NCI-H524 treated with DMSO at 0.1 percent for 48 hours (cell line): ENCODE results near the gene MIOX.
"Not testable (repeated sequence)": the region's sequence is repeated elsewhere in the genome, so short reads cannot be mapped to it uniquely, and the experiment has no call there.

Experiments used
- DNase-seq: peaks from one replicate; lab custom pipeline; 2025; lab: John Stamatoyannopoulos, UW

Gene MIOX

DNA sequence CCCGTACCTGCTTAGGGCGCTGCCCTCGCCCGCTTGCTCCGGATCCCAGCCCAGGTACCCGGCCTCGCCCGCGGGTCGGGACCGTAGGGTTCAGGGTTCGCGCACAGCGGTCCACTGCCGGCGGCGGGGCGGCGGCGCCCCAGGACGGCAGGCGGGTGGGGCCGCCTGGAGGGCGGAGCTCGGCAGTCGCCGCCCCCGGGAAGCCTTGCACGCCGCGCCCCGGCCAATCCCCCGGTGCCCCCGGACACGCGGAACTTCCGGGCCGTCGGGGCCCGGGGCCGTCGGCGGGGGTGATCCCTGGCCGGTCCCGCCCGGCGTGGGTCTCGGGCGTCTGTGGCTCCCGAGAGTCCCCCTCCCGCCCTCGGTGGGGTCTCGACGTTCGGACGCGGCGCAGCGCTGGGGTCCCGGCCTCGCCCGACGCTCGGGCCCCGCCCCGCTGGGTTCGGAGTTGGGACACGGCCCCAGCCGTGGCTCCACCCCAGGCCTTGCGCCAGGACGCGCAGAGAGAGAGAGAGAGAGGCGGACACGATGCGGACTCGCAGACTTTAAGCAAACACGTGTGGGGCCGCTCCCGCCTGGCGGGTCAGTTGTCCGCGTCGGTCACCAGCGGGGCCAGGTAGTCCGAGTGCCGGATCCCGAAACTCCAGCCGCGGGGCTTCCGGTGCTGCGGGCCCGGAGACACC is 43.4 kb downstream of the MIOX start, which contains the start of gene TYMP:
TSS of gene TYMP (minus strand) at position 116 of the 683 bp plus-strand sequence. CDS start 303 bp downstream, outside the sequence.
- DNase-seq: no peak

DNA sequence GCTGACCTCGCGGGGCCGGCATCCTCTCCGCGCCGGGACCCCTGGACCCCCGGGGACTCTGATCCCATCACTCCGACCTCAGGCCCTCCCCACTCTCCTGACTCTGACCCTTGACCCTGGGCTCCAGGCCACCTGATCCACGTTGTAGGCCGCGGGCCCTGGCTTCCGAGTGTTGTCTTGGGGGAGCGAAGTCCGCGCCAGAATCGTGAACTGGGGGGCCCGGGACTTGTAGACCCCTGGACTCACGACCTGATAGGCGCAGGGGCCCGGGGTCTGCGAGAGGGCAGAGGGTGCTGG is 43.9 kb downstream of the MIOX start:
- DNase-seq: no peak

DNA sequence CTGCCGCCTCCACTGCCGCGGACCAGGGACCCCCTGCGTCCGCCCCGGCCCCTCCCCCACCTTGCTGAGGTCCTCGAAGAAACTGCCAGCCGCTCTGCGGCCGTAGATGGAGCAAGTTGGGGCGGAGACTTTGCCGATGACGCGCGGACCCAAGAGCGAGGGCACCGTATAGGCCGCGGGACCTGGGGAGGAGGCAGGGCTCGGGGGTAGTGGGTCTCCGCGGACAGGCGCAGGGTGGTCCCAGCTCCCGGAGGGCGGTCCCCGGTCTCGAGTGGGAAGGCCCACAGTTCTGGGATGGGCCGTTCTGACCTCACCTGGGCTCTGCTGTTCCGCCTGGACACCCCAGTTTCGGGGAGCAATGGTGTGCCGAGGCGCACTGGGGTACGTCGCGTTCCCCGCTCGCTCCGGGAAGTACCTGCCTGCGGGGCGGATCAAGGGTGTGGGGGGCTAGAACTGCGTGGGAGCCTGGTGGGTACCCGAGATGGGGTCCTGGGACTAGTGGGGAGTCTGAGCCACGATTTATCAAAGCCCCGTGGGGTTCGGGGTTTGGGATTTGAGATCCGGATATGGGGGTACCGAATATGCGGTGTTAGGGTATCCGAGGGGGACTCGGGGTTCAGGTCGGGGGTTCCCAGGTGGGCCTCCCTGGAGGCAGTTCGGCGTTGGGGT is 44.4 kb downstream of the MIOX start:
- DNase-seq: no peak

DNA sequence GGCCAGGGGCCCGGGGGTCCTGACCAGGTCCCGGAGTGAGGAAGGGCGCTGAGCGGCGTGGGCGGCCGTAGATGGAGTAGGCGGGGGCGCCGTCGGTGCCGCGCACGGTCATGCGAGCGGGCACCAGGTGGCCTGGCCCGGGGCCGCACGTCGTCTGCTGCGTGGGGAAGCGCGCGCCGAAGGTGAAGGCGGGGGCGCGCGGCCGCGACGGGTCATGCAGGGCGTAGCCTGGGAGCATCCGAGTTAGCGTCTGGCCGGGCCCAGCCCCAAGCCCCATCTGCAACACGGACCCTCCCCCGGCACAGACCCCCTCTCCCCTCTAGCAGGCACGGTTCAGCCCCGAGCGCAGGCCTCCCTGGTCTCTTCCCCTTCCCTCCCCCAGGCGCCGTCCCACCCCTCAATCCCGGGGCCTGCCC is 44.9 kb downstream of the MIOX start:
- no peak for DNase-seq

DNA sequence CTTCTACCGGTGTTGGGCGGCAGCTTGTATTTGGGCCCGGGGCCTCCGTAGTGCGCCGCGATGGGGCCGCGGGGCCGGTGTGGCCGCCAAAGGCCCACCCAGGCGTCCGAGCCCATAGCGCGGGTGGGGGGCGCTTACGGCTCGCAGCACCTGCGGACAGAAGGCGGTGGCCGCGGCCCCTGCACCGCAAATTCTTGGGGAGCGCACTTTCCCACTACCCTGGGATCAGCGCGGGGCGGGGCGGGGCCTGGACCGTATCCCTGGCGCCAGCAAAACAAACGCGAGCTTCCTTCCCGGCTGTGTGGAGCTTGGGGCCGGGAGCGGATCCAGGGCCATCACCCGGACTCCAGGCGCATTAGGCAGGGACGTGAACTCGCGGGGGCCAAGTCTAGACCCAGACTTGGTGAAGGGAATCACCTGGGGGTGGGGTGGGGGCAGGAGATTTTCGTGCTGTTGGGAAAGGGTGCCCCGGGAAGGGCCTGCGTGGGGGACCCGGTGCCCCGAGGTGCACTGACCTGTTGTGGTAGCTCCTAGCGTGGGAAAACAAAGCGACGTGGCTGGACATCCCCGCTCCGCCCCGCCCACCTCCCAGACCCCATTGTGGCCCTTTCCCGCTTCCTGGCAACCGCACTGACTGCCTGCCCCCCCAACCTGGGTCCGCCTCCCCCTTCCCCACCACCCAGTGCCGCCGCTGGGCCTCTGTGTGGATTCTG is 45.5 kb downstream of the MIOX start:
- DNase-seq: no peak

DNA sequence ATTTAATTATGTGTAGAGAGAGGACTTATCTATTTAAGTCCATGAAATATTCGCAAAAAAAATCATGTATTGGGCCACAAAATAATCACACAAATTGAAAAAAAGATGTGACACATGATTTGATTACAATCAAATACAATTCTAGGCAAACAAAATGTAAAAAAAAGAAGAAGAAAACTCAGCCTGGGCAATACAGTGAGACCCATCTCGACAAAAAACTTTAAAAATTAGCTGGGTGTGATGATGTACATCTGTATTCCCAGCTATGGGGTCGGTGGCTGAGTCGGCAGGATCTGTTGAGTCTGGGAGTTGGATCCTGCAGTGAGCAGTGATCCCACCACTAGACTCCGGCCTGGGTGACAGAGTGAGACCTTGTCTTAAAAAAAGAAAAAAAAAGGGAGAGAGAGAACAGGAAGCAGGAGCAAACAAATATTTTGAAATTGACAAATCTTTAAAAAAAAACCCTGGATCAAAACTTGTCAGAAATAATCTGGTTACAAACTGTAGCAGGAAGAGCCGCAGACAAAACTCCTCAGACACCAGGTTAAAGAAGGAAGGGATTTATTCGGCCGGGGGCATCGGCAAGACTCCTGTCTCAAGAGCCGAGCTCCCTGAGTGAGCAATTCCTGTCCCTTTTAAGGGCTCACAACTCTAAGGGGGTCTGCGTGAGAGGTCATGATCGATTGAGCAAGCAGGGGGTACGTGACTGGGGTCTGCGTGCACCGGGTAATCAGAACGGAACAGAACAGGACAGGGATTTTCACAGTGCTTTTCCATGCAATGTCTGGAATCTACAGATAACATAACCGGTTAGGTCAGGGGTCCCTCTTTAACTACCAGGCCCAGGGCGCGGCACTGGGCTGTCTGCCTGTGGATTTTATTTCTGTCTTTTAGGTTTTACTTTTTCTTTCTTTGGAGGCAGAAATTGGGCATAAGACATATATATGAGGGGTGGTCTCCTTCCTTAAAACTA is 46.5 kb downstream of the MIOX start:
- DNase-seq: no peak

DNA sequence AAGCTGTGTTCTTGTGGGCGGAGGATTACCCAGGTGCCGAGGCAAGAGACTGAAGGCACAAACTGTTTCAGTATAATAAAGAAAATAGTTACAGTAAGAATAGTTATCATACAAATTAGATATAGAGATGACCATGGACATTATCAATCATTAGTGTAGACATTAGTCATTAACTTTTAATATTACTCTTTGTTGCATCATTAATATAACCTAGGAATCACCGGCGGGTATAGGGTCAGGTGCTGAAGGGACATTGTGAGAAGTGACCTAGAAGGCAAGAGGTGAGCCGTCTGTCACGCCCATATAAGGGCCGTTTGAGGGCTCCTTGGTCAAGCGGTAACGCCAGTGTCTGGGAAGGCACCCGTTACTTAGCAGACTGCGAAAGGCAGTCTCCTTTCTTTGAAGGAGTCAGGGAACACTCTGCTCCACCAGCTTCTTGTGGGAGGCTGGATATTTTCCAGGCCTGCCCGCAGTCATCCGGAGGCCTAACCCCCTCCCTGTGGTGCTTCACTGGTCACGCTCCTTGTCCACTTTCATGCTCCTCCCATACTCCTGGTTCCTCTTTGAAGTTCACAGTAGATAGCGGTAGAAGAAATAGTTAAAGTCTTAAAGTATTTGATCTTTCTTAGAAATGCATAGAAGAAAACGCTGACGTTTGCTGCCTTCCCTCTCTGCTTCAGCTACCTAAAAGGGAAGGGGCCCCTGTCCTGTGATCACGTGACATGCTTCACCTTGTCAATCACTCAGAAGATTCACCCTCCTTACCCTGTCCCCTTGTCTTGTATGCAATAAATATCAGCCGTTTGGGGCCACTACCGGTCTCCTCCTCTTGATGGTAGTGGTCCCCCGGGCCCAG is 47.4 kb downstream of the MIOX start:
- not testable (repeated sequence) for DNase-seq

DNA sequence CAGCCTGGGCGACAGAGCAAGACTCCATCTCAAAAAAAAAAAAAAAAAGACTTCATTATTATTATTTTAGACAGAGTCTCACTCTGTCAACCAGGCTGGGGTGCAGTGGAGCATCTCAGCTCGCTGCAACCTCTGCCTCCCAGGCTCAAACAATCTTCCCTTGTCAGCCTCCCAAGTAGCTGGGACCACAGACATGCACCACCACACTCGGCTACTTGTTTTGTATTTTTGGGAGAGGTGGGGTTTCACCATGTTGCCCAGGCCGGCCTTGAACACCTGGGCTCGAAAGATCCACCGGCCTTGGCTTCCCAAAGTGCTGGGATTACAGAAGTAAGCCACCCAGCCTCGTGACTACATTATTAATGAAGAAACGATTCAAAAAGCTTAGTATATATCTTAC is 48.5 kb downstream of the MIOX start:
- no peak for DNase-seq

DNA sequence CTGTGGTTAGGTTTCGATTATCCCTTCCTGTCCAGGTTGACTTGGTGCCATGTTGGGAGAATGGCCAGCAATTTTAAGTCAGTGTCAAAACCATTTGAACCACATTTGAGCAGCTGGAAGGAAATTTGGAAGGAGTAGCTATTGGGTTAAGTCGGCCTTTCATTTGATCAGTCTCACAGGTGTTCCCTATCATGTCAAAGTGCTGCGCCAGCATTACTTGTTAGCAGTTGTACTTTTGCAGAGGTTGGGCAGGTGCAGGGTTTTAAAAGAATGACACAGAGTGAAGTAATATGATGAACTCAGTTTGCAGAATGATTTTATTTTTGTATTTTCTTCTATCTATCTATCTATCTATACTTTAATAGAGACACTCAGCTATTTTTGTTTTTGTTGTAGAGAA is 49.6 kb downstream of the MIOX start:
- no peak for DNase-seq

DNA sequence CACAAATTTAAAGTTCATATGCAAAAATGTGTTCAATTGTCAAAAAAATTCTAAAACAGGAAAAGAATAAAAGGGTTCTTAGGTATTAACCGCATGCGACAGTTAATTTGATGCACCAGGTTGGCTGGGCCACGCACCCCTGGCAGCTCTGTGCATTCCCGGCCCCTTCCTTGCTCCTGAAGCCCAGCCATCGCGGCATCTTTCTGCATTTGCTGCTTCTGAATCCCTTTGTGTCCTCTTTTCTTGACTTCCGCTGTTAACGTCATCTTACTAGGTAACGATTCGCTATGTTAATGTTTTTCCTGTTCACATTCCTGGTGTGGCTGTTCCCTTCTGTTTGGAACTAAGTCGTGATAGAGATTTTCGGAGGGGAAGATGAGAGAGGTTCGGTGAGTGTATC is 51.1 kb downstream of the MIOX start:
- DNase-seq: no peak
